GM10847 (cell line): ENCODE data around the gene PC.

Source experiments
- POLR2A ChIP-seq: IDR thresholded peaks from 2 replicates; pipeline ENCODE4 v1.6.1; 2011; ENCODE audit not compliant: insufficient read length; ENCODE audit errors: extremely low read depth

The PC gene

DNA sequence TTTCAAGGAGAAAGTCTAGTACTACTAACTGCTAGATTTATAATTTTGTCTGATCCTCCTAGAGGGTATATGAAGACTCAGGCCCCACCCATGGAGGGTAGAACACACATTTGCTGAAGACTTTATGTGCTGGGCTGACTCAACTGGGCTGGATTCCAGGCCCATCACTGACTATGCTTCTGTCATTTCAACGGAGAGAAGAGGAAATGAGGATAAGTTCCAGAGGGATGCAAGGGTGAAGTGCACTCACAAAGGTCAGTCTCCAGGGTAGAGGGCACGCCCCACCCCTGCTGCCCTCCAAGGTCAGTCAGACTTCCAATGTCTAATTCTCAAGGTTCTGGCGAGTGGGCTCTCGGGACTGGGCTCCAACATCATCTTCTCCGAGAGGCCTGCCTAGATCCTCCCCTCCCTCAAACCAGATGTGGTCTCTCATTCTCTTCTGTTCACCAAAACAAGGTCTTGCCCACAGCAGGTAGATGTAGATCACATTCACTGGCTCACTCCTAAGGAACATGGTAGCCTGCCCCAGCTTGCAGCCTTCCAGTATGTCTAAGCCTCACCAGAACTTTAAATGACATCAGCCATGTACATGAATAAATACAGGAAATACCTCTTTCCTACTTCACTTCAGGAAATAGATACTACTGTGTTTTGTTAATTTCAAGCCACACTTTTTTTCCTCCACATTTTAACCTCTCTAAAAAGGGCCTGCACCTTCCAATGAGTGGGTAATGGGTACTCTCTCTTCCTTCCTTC lies 9.7 kb upstream of the PC start:
- no peak for TF ChIP-seq POLR2A

DNA sequence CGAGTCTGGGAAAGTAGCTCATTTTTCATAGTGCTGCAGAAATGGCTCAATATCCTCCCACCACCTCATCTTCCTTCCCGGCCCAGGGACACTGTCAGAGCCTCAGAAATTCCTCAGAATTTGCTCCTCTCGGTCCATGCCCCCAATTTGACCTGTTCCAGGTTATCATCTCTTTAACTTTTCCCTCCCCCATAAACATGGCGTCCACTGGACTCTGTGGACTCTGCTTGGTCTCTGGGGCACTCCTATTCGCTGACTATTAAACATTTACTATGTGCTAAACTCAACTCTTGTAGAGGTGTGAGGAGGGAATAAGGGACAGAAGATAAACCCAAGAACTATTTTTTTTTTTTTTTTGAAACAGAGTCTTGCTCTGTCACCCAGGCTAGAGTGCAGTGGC lies 8.2 kb upstream of the PC start:
- no peak for TF ChIP-seq POLR2A

DNA sequence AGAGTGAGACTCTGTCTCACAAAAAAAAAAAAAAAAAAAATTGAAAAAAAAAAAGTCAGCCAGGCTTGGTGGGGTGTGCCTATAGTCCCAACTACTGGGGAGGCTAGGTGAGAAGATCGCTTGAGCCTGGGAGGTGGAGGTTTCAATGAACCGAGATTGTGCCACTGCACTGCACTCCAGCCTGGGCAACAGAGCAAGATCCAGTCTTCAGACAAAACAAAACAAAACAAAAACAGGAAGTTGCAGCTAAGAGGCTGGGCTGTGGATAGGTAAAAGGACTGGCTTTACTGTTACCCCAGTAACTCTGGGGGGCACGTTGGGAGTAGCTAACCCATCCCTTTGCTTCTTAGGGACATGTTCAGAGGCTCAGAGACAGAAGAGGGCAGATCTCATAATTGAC lies 6.3 kb upstream of the PC start:
- no peak for TF ChIP-seq POLR2A

DNA sequence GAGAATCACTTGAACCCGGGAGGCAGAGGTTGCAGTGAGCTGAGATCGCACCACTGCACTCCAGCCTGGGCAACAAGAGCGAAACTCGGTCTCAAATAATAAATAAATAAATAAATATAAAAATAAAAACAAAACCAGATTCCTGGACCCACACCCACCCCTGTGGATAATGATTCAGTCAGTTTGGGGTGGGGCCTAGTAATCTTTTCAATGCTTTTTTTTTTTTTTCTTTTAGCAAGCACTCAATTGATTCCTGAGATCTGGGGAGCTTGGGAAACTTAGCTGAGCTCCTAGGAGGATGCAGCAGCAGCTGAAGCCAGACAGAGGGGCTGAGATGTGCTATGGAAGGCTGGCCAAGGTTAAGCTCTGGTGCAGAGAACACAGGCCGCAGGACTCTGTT lies 4.6 kb upstream of the PC start:
- no peak for TF ChIP-seq POLR2A

DNA sequence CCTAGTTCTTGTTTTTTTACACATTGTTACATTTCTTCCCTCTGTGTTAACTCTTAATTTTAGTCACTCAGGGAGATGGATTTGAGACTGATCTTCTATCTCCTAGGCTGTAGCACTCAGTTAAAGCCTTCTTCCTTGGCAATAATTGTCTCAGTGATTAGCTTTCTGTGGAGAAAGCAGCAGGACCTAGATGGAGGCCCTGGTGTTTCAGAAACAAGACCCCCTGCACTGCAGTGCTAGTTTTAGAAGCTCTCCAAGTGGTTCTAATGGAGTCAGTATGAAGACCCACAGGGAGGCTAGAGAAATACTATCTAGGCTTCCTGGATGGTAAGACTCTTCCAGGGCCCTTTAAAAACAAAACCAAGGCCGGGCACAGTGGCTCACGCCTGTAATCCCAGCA lies 4.1 kb upstream of the PC start:
- TF ChIP-seq POLR2A = no peak

DNA sequence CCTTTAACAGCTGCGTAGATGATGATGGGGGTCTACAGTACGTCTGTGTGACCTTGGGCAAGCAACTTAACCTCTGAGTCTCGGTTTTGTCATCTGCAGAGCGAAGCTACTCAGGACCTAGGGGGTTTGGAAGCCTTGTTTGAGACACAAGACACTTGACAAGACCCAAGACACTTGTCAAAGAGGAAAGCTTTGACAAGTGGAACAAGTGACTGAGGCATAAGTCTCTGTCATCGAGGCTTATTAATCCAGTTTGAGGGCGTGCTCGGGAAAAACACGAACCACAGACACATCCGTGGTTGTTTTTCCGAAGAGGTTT lies 732 bp upstream of the PC start:
- TF ChIP-seq POLR2A = no peak

DNA sequence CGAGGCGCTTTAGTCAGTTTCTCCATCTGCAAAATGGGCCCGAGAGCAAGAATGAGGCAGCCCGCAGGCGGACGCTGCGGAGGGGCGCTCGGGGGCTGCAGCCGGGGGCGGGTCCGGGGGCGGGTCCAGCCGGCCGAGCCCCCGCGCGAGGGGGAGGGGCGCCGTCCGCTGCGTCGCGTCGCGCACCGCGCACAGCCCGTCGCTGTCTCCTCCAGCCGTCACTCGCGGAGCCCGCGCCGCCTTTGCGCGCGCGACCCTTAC lies 282 bp downstream of the PC start:
- TF ChIP-seq POLR2A = no peak

DNA sequence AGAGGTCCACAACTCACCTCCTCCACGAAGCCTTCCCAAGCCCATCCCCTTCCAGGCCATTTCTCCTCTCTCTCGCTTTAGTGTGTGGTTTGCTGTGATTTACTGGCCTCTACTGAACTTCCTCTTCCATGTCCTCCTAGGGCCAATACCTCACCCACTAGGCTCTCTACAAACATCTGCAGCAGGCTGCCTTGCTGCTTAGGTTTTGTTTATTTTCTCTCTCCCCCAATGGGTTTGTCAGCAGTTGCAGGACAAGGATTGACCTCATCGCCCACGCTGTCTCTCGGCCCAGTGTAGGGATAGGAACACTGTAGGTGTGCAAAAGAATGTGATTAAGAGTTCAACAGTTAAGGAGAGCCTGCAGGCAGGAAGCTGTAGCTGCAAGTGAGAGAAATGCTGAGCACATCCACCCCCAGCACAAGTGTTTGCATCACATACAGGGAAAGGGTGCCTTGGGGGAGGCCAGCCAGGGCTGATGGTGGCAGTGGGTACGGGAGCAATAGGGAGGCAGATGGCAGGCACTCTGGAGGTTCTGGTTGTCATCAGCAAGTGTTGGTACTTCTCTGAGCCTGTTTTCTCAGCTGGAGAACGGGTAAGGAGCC lies 1.4 kb downstream of the PC start:
- no peak for TF ChIP-seq POLR2A

DNA sequence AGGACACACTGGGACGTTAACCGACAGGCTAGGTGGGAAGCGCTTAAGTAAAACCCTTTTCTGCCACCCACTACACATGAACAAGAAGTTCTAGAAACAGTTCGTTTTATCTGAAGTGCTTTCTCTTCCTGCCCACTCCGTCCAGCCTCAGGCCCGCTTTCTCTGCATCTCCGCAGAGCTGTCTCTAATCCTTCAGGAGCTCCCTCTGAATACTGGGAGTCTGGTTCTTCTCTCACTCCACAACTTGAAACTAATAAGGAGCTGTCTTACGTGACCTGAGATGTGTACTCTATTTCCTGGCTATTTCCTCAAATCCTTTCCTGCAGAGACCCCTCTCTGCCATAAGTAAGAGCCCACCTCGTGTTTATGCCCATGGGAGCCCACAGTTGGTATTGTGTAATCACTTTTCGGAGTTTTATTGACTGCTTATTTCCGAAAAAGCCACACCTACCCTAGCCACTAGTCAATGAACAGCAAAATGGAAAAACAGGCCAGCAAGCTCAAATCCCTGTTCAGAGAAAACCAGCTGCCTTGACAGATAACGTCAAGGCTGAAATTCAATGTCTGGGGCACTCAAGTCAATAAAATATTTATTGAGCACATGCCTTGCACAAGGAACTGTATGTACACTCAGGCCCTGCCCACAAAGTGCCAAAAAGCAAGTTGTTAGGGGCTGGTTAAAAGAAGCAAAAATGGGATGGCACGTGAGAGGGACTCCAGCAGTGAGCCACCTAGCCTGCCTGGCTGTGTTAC lies 4.9 kb downstream of the PC start:
- no peak for TF ChIP-seq POLR2A

DNA sequence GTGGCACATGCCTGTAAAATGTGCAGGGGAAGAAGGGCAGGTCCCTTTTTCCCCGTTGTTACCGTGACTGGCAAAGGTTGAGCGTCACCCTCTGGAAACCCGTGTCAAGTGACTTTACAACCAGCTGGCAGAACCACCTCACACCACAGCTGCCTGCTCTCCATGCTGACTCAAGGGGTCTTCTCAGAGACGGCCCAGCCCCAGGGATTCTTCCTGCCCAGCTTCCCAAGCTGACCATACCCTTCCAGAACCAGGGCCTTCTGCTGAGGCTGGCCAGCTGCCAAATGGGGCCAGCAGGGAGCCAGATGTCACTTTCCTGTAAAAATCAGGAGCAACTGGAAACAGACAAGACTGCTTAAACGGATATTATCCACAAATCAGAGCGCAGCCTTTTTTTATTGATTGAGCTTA lies 6.3 kb downstream of the PC start:
- no peak for TF ChIP-seq POLR2A

DNA sequence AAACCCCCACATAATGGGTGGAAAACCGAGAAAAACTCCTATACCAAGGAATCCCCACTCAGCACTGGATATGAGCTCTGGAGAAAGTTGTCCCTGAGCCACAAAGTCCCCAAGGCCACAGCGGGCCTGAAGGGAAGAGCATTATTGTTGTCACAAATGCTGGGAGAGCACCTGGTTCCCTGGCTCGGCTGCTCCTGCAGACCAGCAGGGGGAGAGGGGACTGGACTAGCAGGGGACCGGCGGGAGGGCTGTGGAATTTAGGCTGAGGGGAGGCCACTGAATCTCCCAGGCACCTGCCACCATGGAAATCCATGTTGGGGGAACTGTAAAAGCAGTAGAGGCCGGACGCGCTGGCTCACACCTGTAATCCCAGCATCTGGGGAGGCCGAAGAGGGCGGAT lies 7.0 kb downstream of the PC start:
- TF ChIP-seq POLR2A = no peak

DNA sequence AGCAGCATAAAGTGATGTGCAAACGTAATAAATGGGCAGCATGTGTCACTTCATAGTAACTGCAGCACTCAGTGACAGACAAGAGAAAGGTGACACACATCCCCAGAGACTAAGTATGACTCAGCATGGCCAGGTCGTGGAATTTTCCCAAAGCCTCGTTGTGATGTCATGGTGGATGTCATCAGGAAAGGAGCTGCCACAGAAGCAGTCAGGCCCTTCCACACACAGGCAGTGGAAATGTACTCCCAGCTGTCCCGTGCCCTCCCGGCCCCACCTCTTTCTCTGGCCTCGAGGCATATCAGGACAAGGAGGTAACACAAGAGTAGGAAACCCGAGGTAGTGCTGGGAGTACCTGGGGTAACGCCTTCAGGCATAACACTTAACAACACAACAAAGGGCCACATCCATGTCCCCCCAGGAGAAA lies 8.1 kb downstream of the PC start:
- TF ChIP-seq POLR2A = no peak

DNA sequence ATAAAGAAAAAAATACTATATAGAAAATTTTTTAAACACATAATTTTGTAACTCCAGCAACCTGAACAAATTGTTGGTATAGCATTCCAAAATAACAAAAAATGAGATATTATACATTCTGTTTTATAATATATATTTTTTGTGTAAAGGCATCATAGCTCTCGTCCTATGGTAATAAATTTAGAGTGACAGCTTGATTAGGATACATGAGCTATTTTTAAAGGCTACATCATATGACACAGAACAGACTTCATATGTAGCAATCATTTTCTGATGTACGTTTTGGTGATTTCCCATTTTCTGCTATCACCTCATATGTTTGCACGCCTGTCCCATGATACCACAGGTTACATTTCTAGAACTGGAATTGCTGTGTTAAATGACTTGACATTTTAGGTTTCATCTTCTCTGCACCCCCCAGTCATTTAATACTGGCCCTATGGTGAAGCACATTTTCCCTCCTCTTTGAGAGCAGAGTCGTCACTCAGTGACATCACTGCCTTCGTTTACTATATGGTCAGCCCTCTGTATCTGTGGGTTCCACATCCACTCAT lies 19.5 kb downstream of the PC start:
- TF ChIP-seq POLR2A = no peak

DNA sequence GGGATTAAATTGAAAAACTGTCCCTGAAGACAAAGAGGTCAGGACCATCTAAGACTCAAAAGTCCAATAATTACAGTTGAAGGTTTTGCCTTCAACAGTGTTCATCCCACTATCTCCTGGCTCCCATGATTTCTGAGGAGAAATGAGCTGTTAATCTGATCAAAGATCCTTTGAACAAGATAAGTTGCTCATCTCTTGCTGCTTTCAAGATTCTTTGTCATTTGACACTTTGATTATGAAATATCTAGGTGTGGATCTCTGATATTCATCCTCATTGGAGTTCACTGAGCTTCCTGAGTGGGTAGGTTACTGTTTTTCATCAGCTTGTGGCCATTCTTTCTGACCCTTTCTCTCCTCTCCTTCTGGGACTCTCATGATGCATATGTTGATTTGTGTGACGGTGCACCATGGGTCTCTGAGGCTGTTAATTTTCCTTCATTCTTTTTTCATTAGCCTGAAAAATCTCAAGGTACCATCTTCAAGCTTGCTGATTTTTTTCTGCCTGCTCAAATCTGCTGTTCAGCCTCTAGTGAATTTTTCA lies 20.9 kb downstream of the PC start:
- TF ChIP-seq POLR2A = no peak

DNA sequence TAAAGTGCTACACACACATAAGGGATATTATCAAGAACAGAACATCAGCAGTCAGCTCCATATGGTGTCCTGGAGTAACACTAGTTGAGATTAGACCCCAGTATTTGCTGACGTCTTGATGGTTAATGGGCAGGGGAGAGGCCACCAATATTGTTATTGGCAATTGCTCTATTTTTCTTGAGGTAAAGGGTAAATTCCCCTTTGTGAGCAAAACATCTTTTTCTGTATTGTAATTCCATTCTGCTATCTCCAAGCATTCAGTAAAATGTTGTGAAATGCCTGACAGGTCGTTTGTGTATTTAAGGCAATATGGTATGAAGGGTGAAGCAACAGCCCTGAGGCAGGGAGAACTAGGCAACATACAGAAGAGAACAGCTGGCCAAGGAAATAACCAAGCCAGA lies 21.9 kb downstream of the PC start:
- no peak for TF ChIP-seq POLR2A
